ENCODE data around the gene MB21D2.
"Not testable (repeated sequence)": the region's sequence is repeated elsewhere in the genome, so short reads cannot be mapped to it uniquely, and the experiment has no call there.

MB21D2 gene

GRCh38 chr3:192819001-192819569 is 98.6 kb downstream of the MB21D2 start:
- no peak overlapping the region for H3K4me3 Mint-ChIP-seq
- peaks cover 22% of the 10 kb centered on the region for H3K4me1 Mint-ChIP-seq (ENCODE audit: low read depth)
- H3K27me3 Mint-ChIP-seq (ENCODE audit: low read depth), result no peaks in the 10 kb centered on the region
- DNase-seq (ENCODE audit: low spot score), result peak; percentile 69
- H3K9me3 Mint-ChIP-seq, result no peaks in the 10 kb centered on the region
- H3K36me3 Mint-ChIP-seq (ENCODE audit: low read depth), result no peaks in the 10 kb centered on the region
- H3K27ac Mint-ChIP-seq, result no peak overlapping the region

GRCh38 chr3:192818126-192818525 is 99.5 kb downstream of the MB21D2 start:
- DNase-seq (ENCODE audit: low spot score), result no peak
- Mint-ChIP-seq H3K4me3 (no peak overlapping the region), H3K4me1 (ENCODE audit: low read depth) (peaks cover 22% of the 10 kb centered on the region), H3K27me3 (ENCODE audit: low read depth) (no peaks in the 10 kb centered on the region), H3K27ac (peak overlapping the region; percentile 5), H3K36me3 (ENCODE audit: low read depth) (no peaks in the 10 kb centered on the region), H3K9me3 (no peaks in the 10 kb centered on the region)

GRCh38 chr3:192817506-192817905 is 100.2 kb downstream of the MB21D2 start:
- Mint-ChIP-seq H3K27ac (peak overlapping the region; percentile 5), H3K4me3 (no peak overlapping the region), H3K4me1 (ENCODE audit: low read depth) (peaks cover 22% of the 10 kb centered on the region), H3K36me3 (ENCODE audit: low read depth) (no peaks in the 10 kb centered on the region), H3K27me3 (ENCODE audit: low read depth) (no peaks in the 10 kb centered on the region), H3K9me3 (no peaks in the 10 kb centered on the region)
- no peak for DNase-seq (ENCODE audit: low spot score)

GRCh38 chr3:192817053-192817452 is 100.6 kb downstream of the MB21D2 start:
- Mint-ChIP-seq H3K4me3 (no peak overlapping the region), H3K27me3 (ENCODE audit: low read depth) (no peaks in the 10 kb centered on the region), H3K4me1 (ENCODE audit: low read depth) (peaks cover 22% of the 10 kb centered on the region), H3K36me3 (ENCODE audit: low read depth) (no peaks in the 10 kb centered on the region), H3K27ac (peak overlapping the region; percentile 55), H3K9me3 (no peaks in the 10 kb centered on the region)
- DNase-seq (ENCODE audit: low spot score), result peak; percentile 32

GRCh38 chr3:192816351-192816750 is 101.3 kb downstream of the MB21D2 start:
- Mint-ChIP-seq H3K4me1 (ENCODE audit: low read depth) (peaks cover 22% of the 10 kb centered on the region), H3K4me3 (no peak overlapping the region), H3K27ac (no peak overlapping the region), H3K27me3 (ENCODE audit: low read depth) (no peaks in the 10 kb centered on the region), H3K36me3 (ENCODE audit: low read depth) (no peaks in the 10 kb centered on the region), H3K9me3 (no peaks in the 10 kb centered on the region)
- DNase-seq (ENCODE audit: low spot score), result no peak

GRCh38 chr3:192812743-192813383 is 104.8 kb downstream of the MB21D2 start:
- Mint-ChIP-seq H3K4me3 (no peak overlapping the region), H3K9me3 (no peaks in the 10 kb centered on the region), H3K4me1 (ENCODE audit: low read depth) (peaks cover 11% of the 10 kb centered on the region), H3K36me3 (ENCODE audit: low read depth) (no peaks in the 10 kb centered on the region), H3K27me3 (ENCODE audit: low read depth) (no peaks in the 10 kb centered on the region), H3K27ac (no peak overlapping the region)
- DNase-seq (ENCODE audit: low spot score), result no peak

GRCh38 chr3:192805711-192806110 is 111.9 kb downstream of the MB21D2 start:
- Mint-ChIP-seq H3K36me3 (ENCODE audit: low read depth) (no peaks in the 10 kb centered on the region), H3K27ac (no peak overlapping the region), H3K27me3 (ENCODE audit: low read depth) (no peaks in the 10 kb centered on the region), H3K4me3 (no peak overlapping the region), H3K4me1 (ENCODE audit: low read depth) (no peaks in the 10 kb centered on the region), H3K9me3 (no peaks in the 10 kb centered on the region)
- no peak for DNase-seq (ENCODE audit: low spot score)

GRCh38 chr3:192804502-192804901 is 113.2 kb downstream of the MB21D2 start:
- Mint-ChIP-seq H3K36me3 (ENCODE audit: low read depth) (no peaks in the 10 kb centered on the region), H3K27ac (no peak overlapping the region), H3K4me3 (no peak overlapping the region), H3K9me3 (no peaks in the 10 kb centered on the region), H3K27me3 (ENCODE audit: low read depth) (no peaks in the 10 kb centered on the region), H3K4me1 (ENCODE audit: low read depth) (peaks cover 2% of the 10 kb centered on the region)
- DNase-seq (ENCODE audit: low spot score), result no peak

- no peaks in the 10 kb centered on the region for H3K27me3 Mint-ChIP-seq (ENCODE audit: low read depth)
- H3K4me1 Mint-ChIP-seq (ENCODE audit: low read depth), result peaks cover 2% of the 10 kb centered on the region
- H3K9me3 Mint-ChIP-seq, result no peaks in the 10 kb centered on the region
- DNase-seq (ENCODE audit: low spot score), result no peak
- no peaks in the 10 kb centered on the region for H3K36me3 Mint-ChIP-seq (ENCODE audit: low read depth)
- no peak overlapping the region for H3K4me3 Mint-ChIP-seq
- no peak overlapping the region for H3K27ac Mint-ChIP-seq
Observed at GRCh38 chr3:192802957-192803899, 114.4 kb downstream of the MB21D2 start.

- Mint-ChIP-seq H3K27me3 (ENCODE audit: low read depth) (no peaks in the 10 kb centered on the region), H3K4me3 (no peak overlapping the region), H3K9me3 (no peaks in the 10 kb centered on the region), H3K27ac (no peak overlapping the region), H3K4me1 (ENCODE audit: low read depth) (peaks cover 2% of the 10 kb centered on the region), H3K36me3 (ENCODE audit: low read depth) (no peaks in the 10 kb centered on the region)
- no peak for DNase-seq (ENCODE audit: low spot score)
Observed at GRCh38 chr3:192801985-192802384, 115.7 kb downstream of the MB21D2 start.

GRCh38 chr3:192799721-192800120 is 117.9 kb downstream of the MB21D2 start:
- Mint-ChIP-seq H3K27me3 (ENCODE audit: low read depth) (no peaks in the 10 kb centered on the region), H3K4me1 (ENCODE audit: low read depth) (peaks cover 2% of the 10 kb centered on the region), H3K36me3 (ENCODE audit: low read depth) (no peaks in the 10 kb centered on the region), H3K4me3 (no peak overlapping the region), H3K27ac (no peak overlapping the region), H3K9me3 (no peaks in the 10 kb centered on the region)
- no peak for DNase-seq (ENCODE audit: low spot score)

GRCh38 chr3:192795021-192795420 is 122.6 kb downstream of the MB21D2 start:
- H3K27me3 Mint-ChIP-seq (ENCODE audit: low read depth), result no peaks in the 10 kb centered on the region
- H3K36me3 Mint-ChIP-seq (ENCODE audit: low read depth), result no peaks in the 10 kb centered on the region
- H3K27ac Mint-ChIP-seq, result no peak overlapping the region
- no peaks in the 10 kb centered on the region for H3K9me3 Mint-ChIP-seq
- H3K4me1 Mint-ChIP-seq (ENCODE audit: low read depth), result peaks cover 2% of the 10 kb centered on the region
- no peak for DNase-seq (ENCODE audit: low spot score)
- H3K4me3 Mint-ChIP-seq, result no peak overlapping the region

- Mint-ChIP-seq H3K4me1 (ENCODE audit: low read depth) (no peaks in the 10 kb centered on the region), H3K27me3 (ENCODE audit: low read depth) (no peaks in the 10 kb centered on the region), H3K36me3 (ENCODE audit: low read depth) (no peaks in the 10 kb centered on the region), H3K27ac (no peak overlapping the region), H3K9me3 (no peaks in the 10 kb centered on the region), H3K4me3 (no peak overlapping the region)
- no peak for DNase-seq (ENCODE audit: low spot score)
Observed at GRCh38 chr3:192794216-192794615, 123.4 kb downstream of the MB21D2 start.

GRCh38 chr3:192788816-192789515 is 128.7 kb downstream of the MB21D2 start:
- not testable (repeated sequence) for H3K27me3 Mint-ChIP-seq (ENCODE audit: low read depth); H3K4me1 Mint-ChIP-seq (ENCODE audit: low read depth); H3K27ac Mint-ChIP-seq; H3K4me3 Mint-ChIP-seq; DNase-seq (ENCODE audit: low spot score); H3K36me3 Mint-ChIP-seq (ENCODE audit: low read depth); H3K9me3 Mint-ChIP-seq

Data from T-helper 2 cell treated with Interferon-gamma antibody and Interleukin-4, amounts not matched to agents 5 μg/mL and 100 μg/mL, for 36 hours (primary cell).